GM18505 (cell line): Measurements from ENCODE around the gene ADI1.

Experiments used
- ATAC-seq: cut with Tn5 transposase; IDR thresholded peaks from one replicate; pipeline ENCODE4 v1.9.1; 2021; ENCODE audit not compliant: unreplicated experiment
- POLR2A ChIP-seq: IDR thresholded peaks from 4 replicates; pipeline ENCODE4 v1.6.1; 2011; ENCODE audit warnings: borderline replicate concordance; ENCODE audit not compliant: insufficient read depth, insufficient read length; ENCODE audit errors: extremely low read depth

The ADI1 gene

DNA sequence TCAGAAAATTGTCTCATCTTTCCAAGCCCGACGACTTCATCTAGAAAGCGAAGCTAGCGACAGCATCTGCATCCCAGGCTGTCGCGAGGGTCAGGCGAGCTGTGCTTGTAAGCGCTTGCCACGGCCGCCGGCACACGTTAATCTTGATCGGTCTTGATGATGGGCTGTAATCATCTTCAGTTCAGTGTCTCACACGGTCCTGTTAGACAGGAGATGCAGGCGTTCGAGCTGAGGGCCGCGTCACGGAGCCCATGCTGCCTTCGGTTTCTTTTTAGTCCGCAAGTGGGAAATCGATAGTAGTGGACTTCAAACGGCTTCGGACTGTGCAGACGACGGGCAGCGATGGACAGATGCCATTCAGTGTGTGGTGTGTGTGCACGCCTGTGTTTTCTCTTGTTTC, 43.6 kb downstream of the ADI1 start:
- no peak for TF ChIP-seq POLR2A

DNA sequence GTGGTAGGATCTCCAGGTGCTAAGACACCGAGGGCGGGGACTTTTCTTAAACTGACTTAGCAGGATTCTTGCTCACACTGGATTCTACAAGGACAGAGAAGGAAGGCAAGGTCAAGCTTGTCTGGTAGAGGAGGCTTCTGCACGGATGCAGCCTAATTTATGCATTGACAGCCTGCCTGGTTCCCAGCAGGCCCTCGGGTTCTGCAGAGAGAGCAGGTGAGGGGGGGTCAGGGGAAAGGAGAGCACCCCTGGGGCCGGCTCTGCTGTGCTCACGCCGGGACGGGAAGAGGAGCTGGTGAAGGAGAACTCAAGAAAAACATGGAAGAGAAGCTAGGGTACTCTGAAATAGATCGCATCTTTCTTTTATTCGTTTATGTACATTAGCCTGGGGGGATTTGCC, 46.4 kb downstream of the ADI1 start:
- TF ChIP-seq POLR2A = no peak
- ATAC-seq = no peak

More for the DNA sequence above, 43.6 kb downstream of the ADI1 start:
- no peak for ATAC-seq

DNA sequence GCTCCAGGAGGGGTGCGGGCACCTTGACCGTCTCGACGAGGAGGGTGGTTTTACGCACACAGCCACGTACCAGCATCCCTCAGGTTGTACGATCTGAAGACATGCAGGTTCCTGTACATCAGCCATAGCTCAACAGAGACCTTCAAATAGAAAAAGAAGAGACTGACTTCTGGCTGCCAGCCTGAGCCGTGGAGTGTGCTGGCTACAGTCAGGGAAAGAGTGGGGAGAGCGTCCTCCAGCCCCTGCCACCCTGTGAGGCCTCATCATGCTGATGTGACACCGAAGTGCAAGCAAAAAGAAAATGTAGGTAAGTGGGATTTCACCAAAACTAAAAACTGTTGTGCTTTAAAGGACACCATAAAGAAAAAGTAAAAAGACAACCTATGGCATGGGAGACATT, 47.0 kb downstream of the ADI1 start:
- no peak for TF ChIP-seq POLR2A
- ATAC-seq = no peak

GRCh38 chr2:3470856-3471737, 48.2 kb downstream of the ADI1 start:
- TF ChIP-seq POLR2A = no peak
- no peak for ATAC-seq

GRCh38 chr2:3470166-3470651, 49.1 kb downstream of the ADI1 start:
- no peak for ATAC-seq
- no peak for TF ChIP-seq POLR2A

- TF ChIP-seq POLR2A = no peak
- no peak for ATAC-seq
Measured at GRCh38 chr2:3469486-3469885, 49.8 kb downstream of the ADI1 start.

DNA sequence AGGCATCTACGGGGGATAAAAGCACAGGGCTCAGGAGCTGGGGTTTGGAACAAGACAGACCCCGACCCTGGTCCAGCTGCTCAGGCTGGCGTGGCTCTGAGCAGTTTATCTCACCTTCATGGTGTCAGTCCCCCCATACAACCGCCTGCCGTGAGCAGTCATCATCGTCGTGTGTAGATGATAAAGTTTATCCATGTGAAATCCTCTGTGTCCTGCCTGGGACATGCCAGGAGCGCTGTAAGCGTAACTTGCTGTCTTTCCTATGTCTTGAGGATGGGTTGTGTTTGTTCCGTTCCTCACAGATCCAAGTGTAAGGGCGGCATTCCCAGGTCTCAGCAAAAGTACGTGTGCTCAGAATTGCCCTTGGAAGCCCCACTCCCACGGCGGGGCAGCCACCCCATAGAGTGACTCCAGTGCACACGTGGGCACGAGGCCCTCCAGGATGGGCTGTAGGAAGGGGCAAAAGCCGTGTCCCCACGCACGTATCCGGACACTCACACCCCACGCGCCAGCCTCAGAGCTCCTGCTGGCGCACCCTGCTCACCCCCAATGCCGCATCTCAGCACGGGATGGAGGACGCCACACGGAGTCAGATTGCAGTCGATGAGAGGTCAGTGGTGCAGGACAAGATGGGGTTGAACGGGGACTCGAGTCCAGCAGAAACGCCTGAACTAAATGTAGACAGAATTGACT, 50.9 kb downstream of the ADI1 start:
- TF ChIP-seq POLR2A = no peak
- no peak for ATAC-seq

GRCh38 chr2:3467654-3468053, 51.7 kb downstream of the ADI1 start:
- ATAC-seq = no peak
- TF ChIP-seq POLR2A = no peak

- no peak for ATAC-seq
Measured at GRCh38 chr2:3466966-3467365, 52.4 kb downstream of the ADI1 start.

GRCh38 chr2:3466482-3466863, 52.9 kb downstream of the ADI1 start:
- TF ChIP-seq POLR2A = no peak

More at GRCh38 chr2:3466966-3467365, 52.4 kb downstream of the ADI1 start:
- TF ChIP-seq POLR2A = no peak

GRCh38 chr2:3465844-3466481, 53.4 kb downstream of the ADI1 start:
- no peak for ATAC-seq
- TF ChIP-seq POLR2A = no peak

More at GRCh38 chr2:3466482-3466863, 52.9 kb downstream of the ADI1 start:
- ATAC-seq = no peak

- ATAC-seq = no peak
- TF ChIP-seq POLR2A = no peak
Measured at GRCh38 chr2:3465328-3465727, 54.0 kb downstream of the ADI1 start.

- no peak for TF ChIP-seq POLR2A
Measured at GRCh38 chr2:3464401-3465005, 54.8 kb downstream of the ADI1 start.

More at GRCh38 chr2:3464401-3465005, 54.8 kb downstream of the ADI1 start:
- no peak for ATAC-seq
